IMR-90 (cell line): ENCODE data around the gene MAP2K5. TPM values are rescaled to one million over a fixed set of nuclear protein-coding genes. Genes with fewer than 3 reads are reported as not detected.

Source experiments
- ATAC-seq: fragments of 200-7000 bp; cut with Tn5 transposase; 2 replicates; pipeline ENCODE4 v1.9.1; 2020; ENCODE audit warnings: low read depth, mild to moderate bottlenecking, moderate library complexity
- BruUV-seq: library from RNA; stranded (reverse); fragments of 400-500 nt; replicated peaks from 2 replicates; lab custom pipeline; 2021; lab: Mats Ljungman, UMichigan
- CTCF ChIA-PET: fragments of 300-600 bp; formaldehyde crosslinking; extraction: SDS; loops from one replicate; lab custom pipeline; 2021; ENCODE audit warnings: antibody characterized with exemption; lab: Yijun Ruan, JAX
- POLR2A ChIA-PET: fragments of 300-600 bp; sonication (Branson Sonifier 250); formaldehyde crosslinking; loops from one replicate; lab custom pipeline; 2022; ENCODE audit warnings: antibody characterized with exemption; ENCODE audit not compliant: unreplicated experiment; lab: Charles Lee
- DNase-seq: peaks from one replicate; pipeline ENCODE4 v3.0.0; 2013
- H2AFZ ChIP-seq: replicated peaks from 2 replicates; pipeline ENCODE3; 2013; ENCODE audit warnings: low read length, mild to moderate bottlenecking; ENCODE audit not compliant: poor library complexity
- H2AK5ac ChIP-seq: 2 replicates; pipeline ENCODE4 v1.6.1; 2013; ENCODE audit warnings: low read depth, low read length, inconsistent platforms
- H2AK9ac ChIP-seq: replicated peaks from 2 replicates; pipeline ENCODE3; 2013; ENCODE audit warnings: mild to moderate bottlenecking, low read depth, low read length, moderate library complexity; ENCODE audit not compliant: poor library complexity
- H2BK120ac ChIP-seq: 2 replicates; pipeline ENCODE4 v1.6.1; 2013; ENCODE audit warnings: low read depth, low read length, inconsistent platforms
- H2BK15ac ChIP-seq: 3 replicates; pipeline ENCODE4 v1.6.1; 2013; ENCODE audit warnings: low read depth, low read length, inconsistent platforms
- H2BK20ac ChIP-seq: 2 replicates; pipeline ENCODE4 v1.6.1; 2013; ENCODE audit warnings: low read depth, mild to moderate bottlenecking, inconsistent platforms, low read length, moderate library complexity
- H2BK5ac ChIP-seq: 2 replicates; pipeline ENCODE4 v1.6.1; 2013; ENCODE audit warnings: mild to moderate bottlenecking, low read depth, low read length, inconsistent platforms; ENCODE audit not compliant: poor library complexity, severe bottlenecking
- H3K14ac ChIP-seq: replicated peaks from 2 replicates; pipeline ENCODE4 v1.6.1; 2013; ENCODE audit warnings: low read depth, low read length, inconsistent platforms
- H3K18ac ChIP-seq: 2 replicates; pipeline ENCODE4 v1.6.1; 2013; ENCODE audit warnings: low read depth, low read length, control low read depth
- H3K23ac ChIP-seq: 2 replicates; pipeline ENCODE4 v1.6.1; 2013; ENCODE audit warnings: low read depth, low read length, inconsistent platforms
- H3K27ac ChIP-seq: 2 replicates; pipeline ENCODE4 v1.5.1; 2013; ENCODE audit warnings: mild to moderate bottlenecking, control low read depth, low read length; ENCODE audit not compliant: insufficient read depth
- H3K27me3 ChIP-seq: 2 replicates; pipeline ENCODE4 v1.6.1; 2013; ENCODE audit warnings: low read length; ENCODE audit not compliant: control insufficient read depth, insufficient read depth
- H3K36me3 ChIP-seq: 2 replicates; pipeline ENCODE4 v1.6.1; 2013; ENCODE audit warnings: low read length, mixed read lengths; ENCODE audit not compliant: control insufficient read depth, insufficient read depth
- H3K4ac ChIP-seq: 2 replicates; pipeline ENCODE4 v1.6.1; 2013; ENCODE audit warnings: low read depth, low read length, inconsistent platforms
- H3K4me1 ChIP-seq: 2 replicates; pipeline ENCODE4 v1.6.1; 2013; ENCODE audit warnings: low read length, mixed read lengths; ENCODE audit not compliant: control insufficient read depth, insufficient read depth
- H3K4me2 ChIP-seq: 2 replicates; pipeline ENCODE4 v1.6.1; 2013; ENCODE audit warnings: low read depth, mild to moderate bottlenecking, control low read depth, low read length, moderate library complexity
- H3K4me3 ChIP-seq: 2 replicates; pipeline ENCODE4 v1.5.1; 2013; ENCODE audit warnings: low read depth, mild to moderate bottlenecking, control low read depth, low read length, moderate library complexity; ENCODE audit not compliant: insufficient read depth
- H3K56ac ChIP-seq: 2 replicates; pipeline ENCODE4 v1.6.1; 2013; ENCODE audit warnings: low read length, inconsistent platforms; ENCODE audit not compliant: insufficient read depth; ENCODE audit errors: extremely low read depth
- H3K79me1 ChIP-seq, 2 experiments: 2 replicates each; pipeline ENCODE4 v1.6.1; 2013; ENCODE audit warnings: low read length in 2 of 2, inconsistent platforms in 1 of 2, low read depth in 1 of 2
- H3K9ac ChIP-seq: 2 replicates; pipeline ENCODE4 v1.6.1; 2013; ENCODE audit warnings: low read depth, low read length, control low read depth
- H3K9me1 ChIP-seq: 2 replicates; pipeline ENCODE4 v1.6.1; 2013; ENCODE audit warnings: low read length, inconsistent platforms; ENCODE audit not compliant: insufficient read depth
- H3K9me3 ChIP-seq: 2 replicates; pipeline ENCODE4 v1.6.1; 2013; ENCODE audit warnings: low read length; ENCODE audit not compliant: control insufficient read depth, insufficient read depth
- H4K20me1 ChIP-seq: 2 replicates; pipeline ENCODE4 v1.6.1; 2013; ENCODE audit warnings: low read length, inconsistent platforms; ENCODE audit not compliant: insufficient read depth
- H4K5ac ChIP-seq: 2 replicates; pipeline ENCODE4 v1.6.1; 2013; ENCODE audit warnings: mild to moderate bottlenecking, low read depth, low read length, control low read depth
- H4K8ac ChIP-seq, 2 experiments: 2 replicates each; pipeline ENCODE4 v1.6.1; 2013; ENCODE audit warnings: low read depth in 2 of 2, low read length in 2 of 2, control low read depth in 1 of 2, inconsistent platforms in 1 of 2
- H4K91ac ChIP-seq: 2 replicates; pipeline ENCODE4 v1.6.1; 2013; ENCODE audit warnings: low read depth, low read length, inconsistent platforms; ENCODE audit not compliant: insufficient read depth
- CHD1 ChIP-seq: IDR thresholded peaks from 2 replicates; pipeline ENCODE4 v1.6.1; 2012; ENCODE audit warnings: low read depth, low read length, improper control_type of control experiment
- NFE2L2 ChIP-seq: fragments of 150-350 bp; IDR thresholded peaks from 2 replicates; pipeline ENCODE4 v1.6.1; 2016; ENCODE audit warnings: low read depth, mild to moderate bottlenecking, low read length
- WGBS, 2 experiments: methylation state at CpG; one replicate each; pipeline versions ENCODE4 v1.1.5 to v1.1.7; 2013; ENCODE audit warnings: missing lambda C conversion rate in 2 of 2; ENCODE audit not compliant: insufficient read length in 1 of 2; ENCODE audit errors: extremely low coverage in 2 of 2; 5-methylcytosine and 5-hydroxymethylcytosine counted together
- dilution Hi-C: fragments of 300-500 bp; cut with HindIII; formaldehyde crosslinking; loops from one replicate; pipeline ENCODE4 v1.14.3; 2018; ENCODE audit warnings: low sequenced_read_pairs; ENCODE audit not compliant: unreplicated experiment
- in situ Hi-C: fragments of 300-500 bp; cut with MboI; formaldehyde crosslinking; loops from 3 replicates; pipeline ENCODE4 v1.14.3; 2019; ENCODE audit warnings: low sequenced_read_pairs, inconsistent platforms, mixed read lengths
- intact Hi-C: fragments of 100-400 bp; cut with micrococcal nuclease; formaldehyde crosslinking; loops from 2 replicates; pipeline ENCODE4 v1.10.0; 2022
- polyA plus RNA-seq, 3 experiments: library from polyadenylated mRNA; depleted of rRNA; stranded (reverse); fragments of >200 nt; gene quantifications; 2 replicates each; pipeline ENCODE4 v1.2.3, GENCODE V29; 2012; ENCODE audit warnings: low replicate concordance in 1 of 3
- total RNA-seq: library from RNA; depleted of rRNA; stranded (reverse); fragments of >200 nt; gene quantifications from 2 replicates; pipeline ENCODE4 v1.2.3, GENCODE V29; 2012

The MAP2K5 gene
- total and polyA plus RNA-seq, 2 of the 4 experiments (the other 2 are of a cell fraction): 1.6 to 6.1 TPM

DNA sequence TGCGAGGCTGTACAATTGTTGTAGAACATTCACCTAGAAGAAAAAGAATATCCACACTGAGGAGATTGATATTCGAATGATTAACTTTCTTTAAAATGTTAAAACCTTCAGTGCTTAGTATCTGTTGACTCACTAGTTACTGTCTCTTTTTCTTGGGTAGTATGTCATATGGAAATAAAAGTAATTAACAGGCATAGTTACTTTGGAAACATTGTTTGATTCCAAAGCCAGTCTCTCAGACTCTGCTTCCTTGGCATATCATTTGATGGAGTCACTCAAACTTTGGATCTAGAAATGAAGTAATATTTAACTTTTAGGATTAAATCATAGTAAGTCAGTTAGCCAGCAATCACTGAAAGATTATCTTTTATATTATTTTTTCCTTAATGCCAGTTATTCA lies 63.4 kb downstream of the MAP2K5 start:
- Histone ChIP-seq H3K9me1 (0 out of 2 replicates have a peak, but pooled peaks cover 2% of the 10 kb centered on the region), H3K27me3 (no peaks in the 10 kb centered on the region), H3K79me1 (no peaks in the 10 kb centered on the region), H2AK5ac (no peak overlapping the region), H3K27ac (no peak overlapping the region), H2BK5ac (no peak overlapping the region), H3K23ac (no peak overlapping the region), H3K4me2 (no peak overlapping the region), H3K56ac (no peak overlapping the region), H4K8ac (no peak overlapping the region), H3K9me3 (no peaks in the 10 kb centered on the region), H2BK20ac (no peak overlapping the region), H2AFZ (no peak overlapping the region), H4K91ac (no peak overlapping the region), H2AK9ac (no peak overlapping the region), H3K36me3 (no peaks in the 10 kb centered on the region), H3K4me3 (no peak overlapping the region), H3K9ac (no peak overlapping the region), H4K5ac (no peak overlapping the region), H4K20me1 (no peaks in the 10 kb centered on the region), H3K4ac (no peak overlapping the region), H3K4me1 (no peaks in the 10 kb centered on the region), H2BK15ac (no peak overlapping the region), H3K18ac (no peak overlapping the region), H3K14ac (no peak overlapping the region), H2BK120ac (no peak overlapping the region)
- dilution Hi-C loops (no loop called here), in situ Hi-C loops (no loop called here), intact Hi-C loops (no loop called here)
- DNase-seq (no peak), ATAC-seq (no peak)
- TF ChIP-seq NFE2L2: no peak
- TF ChIP-seq CHD1: no peak
- CTCF ChIA-PET: no interaction called here
- POLR2A ChIA-PET: no interaction called here
- WGBS, 2 experiments: no CpG with 5 or more reads among the region's 2 CpGs
- no TSS peak for BruUV-seq
